Left lung (tissue), 10 donors: ENCODE results near the gene SNAP91. TPM values are rescaled to one million over a fixed set of nuclear protein-coding genes. Genes with fewer than 3 reads are reported as not detected.

ENCODE experiments used
- ATAC-seq: fragments of 200-7000 bp; cut with Tn5 transposase; one replicate; pipeline ENCODE4 v1.9.1; 2020; ENCODE audit warnings: moderate library complexity
- DNase-seq, 4 donors: peaks; one replicate each; pipeline ENCODE4 v3.0.0-alpha.2; 2013 to 2020
- H3K27ac ChIP-seq, 2 donors: fragments of 200-600 bp; sonication (generic) in 1 of 2; one replicate each; pipeline versions ENCODE4 v1.5.0 to v1.8.0; 2020 to 2021
- H3K27me3 ChIP-seq, 2 donors: fragments of 200-600 bp; sonication (generic) in 1 of 2; one replicate each; pipeline versions ENCODE4 v1.5.0 to v1.8.0; 2020 to 2021
- H3K36me3 ChIP-seq, 2 donors: fragments of 200-600 bp; sonication (generic) in 1 of 2; one replicate each; pipeline versions ENCODE4 v1.5.0 to v1.8.0; 2020 to 2021
- H3K4me1 ChIP-seq, 2 donors: fragments of 200-600 bp; one replicate each; pipeline ENCODE4 v1.8.0; 2021
- H3K4me3 ChIP-seq, 2 donors: fragments of 200-600 bp; sonication (generic) in 1 of 2; one replicate each; pipeline versions ENCODE4 v1.5.0 to v1.8.0; 2020 to 2021; ENCODE audit warnings: mild to moderate bottlenecking in 1 of 2
- H3K9me3 ChIP-seq, 2 donors: fragments of 200-600 bp; sonication (generic) in 1 of 2; one replicate each; pipeline versions ENCODE4 v1.5.0 to v1.8.0; 2020 to 2021
- intact Hi-C, 2 donors: fragments of 100-400 bp; cut with DNase I; formaldehyde crosslinking; loops; one replicate each; pipeline versions ENCODE4 v1.11.2 to v1.14.2; 2022
- polyA plus RNA-seq, 6 donors: library from polyadenylated mRNA; unstranded; fragments of 120-200 nt; gene quantifications; one replicate each; pipeline ENCODE4 v1.2.1, GENCODE V29; 2013; ENCODE audit not compliant: insufficient read length in 6 of 6
- total RNA-seq, 2 donors: library from RNA; stranded (reverse); fragmentation: NEBNext Ultra II Directional; extraction: Animal tissue kit (Norgen Biotek cat#: 25700); gene quantifications; one replicate each; pipeline ENCODE4 v1.2.1, GENCODE V29; 2021
- TF ChIP-seq, protein P1 (sequence below), 2 donors: fragments of 200-600 bp; sonication (generic) in 1 of 2; IDR thresholded peaks; one replicate each; pipeline versions ENCODE4 v1.5.0 to v1.8.0; 2021; ENCODE audit warnings: antibody characterized with exemption in 2 of 2
- donor health status: DM: no; HTN: yes; CAD: no.
- donor health status: DM: no; HTN: no; CAD: no.

The SNAP91 gene
- total and polyA plus RNA-seq, 8 donors, result 0.05 to 1.5 (median 0.97) TPM

DNA sequence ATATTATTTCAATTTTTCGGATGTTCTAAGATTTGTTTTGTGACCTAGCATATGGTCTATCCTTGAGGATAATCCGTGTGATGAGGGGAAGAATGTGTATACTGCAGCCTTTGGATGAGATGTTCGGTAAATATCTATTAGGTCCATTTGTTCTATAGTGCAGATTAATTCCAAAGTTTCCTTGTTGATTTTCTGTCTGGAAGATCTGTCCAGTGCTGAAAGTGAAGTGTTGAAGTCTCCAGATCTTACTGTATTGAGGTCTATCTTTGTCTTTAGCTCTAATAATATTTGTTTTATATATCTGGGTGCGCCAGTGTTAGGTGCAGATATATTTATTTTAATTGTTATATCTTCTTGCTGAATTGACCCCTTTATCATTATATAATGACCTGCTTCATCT lies 32.2 kb upstream of the SNAP91 start:
- H3K27ac ChIP-seq, result no peak overlapping the region
- H3K4me3 ChIP-seq, result no peak overlapping the region
- DNase-seq, result no peak
- H3K9me3 ChIP-seq, result no peaks in the 10 kb centered on the region
- intact Hi-C loops, result no loop called here
- H3K4me1 ChIP-seq, result no peaks in the 10 kb centered on the region
- TF ChIP-seq, protein P1, sequence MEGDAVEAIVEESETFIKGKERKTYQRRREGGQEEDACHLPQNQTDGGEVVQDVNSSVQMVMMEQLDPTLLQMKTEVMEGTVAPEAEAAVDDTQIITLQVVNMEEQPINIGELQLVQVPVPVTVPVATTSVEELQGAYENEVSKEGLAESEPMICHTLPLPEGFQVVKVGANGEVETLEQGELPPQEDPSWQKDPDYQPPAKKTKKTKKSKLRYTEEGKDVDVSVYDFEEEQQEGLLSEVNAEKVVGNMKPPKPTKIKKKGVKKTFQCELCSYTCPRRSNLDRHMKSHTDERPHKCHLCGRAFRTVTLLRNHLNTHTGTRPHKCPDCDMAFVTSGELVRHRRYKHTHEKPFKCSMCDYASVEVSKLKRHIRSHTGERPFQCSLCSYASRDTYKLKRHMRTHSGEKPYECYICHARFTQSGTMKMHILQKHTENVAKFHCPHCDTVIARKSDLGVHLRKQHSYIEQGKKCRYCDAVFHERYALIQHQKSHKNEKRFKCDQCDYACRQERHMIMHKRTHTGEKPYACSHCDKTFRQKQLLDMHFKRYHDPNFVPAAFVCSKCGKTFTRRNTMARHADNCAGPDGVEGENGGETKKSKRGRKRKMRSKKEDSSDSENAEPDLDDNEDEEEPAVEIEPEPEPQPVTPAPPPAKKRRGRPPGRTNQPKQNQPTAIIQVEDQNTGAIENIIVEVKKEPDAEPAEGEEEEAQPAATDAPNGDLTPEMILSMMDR (IDR thresholded peaks at IDR 0.05), result no peak
- ATAC-seq, result no peak
- no peaks in the 10 kb centered on the region for H3K36me3 ChIP-seq
- H3K27me3 ChIP-seq, result no peaks in the 10 kb centered on the region

DNA sequence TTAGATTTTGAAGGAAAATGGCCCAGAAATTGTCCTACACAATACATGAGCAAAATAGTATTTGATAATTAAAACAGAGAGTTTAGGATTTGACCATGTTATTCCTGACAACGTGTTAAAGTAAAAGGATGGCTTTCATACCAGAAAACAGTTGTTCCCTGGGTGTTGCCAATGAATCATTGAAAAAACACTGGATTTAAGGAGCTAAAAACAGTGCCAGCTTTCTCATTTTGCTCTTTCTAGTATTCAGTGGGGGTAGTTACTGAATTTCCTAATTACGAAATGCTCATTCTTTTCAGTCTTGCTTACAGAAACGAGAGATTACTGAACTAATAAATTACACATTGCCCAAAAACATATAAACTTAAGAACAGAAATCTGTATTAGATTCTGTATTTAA lies 26.6 kb upstream of the SNAP91 start:
- no peak for ATAC-seq

DNA sequence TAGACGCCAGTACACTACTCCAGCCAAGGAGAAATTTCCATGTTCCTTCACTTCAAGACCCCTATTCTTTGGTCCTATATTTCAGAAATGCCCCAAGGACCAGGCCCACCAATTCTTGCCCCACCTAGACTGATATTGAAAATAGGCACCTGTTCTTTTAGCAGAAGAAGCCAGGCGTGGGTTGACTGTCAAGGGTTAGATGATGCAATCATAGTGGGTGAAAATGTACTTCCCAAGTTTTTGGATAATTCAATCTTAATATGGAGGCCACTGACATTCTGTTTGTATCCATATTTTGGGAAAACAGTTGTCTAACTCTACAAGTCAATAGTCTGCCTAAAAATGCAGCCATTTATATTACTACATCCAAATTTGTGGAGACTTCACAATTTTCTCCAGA lies 21.0 kb upstream of the SNAP91 start:
- Histone ChIP-seq H3K36me3 (no peaks in the 10 kb centered on the region), H3K4me1 (no peaks in the 10 kb centered on the region), H3K4me3 (no peak overlapping the region), H3K27ac (no peak overlapping the region), H3K9me3 (no peaks in the 10 kb centered on the region), H3K27me3 (no peaks in the 10 kb centered on the region)
- ATAC-seq (no peak), DNase-seq (no peak)
- intact Hi-C loops, result no loop called here
- TF ChIP-seq, protein P1 (IDR thresholded peaks at IDR 0.05), result no peak

More for the DNA sequence above, 26.6 kb upstream of the SNAP91 start:
- Histone ChIP-seq H3K4me1 (no peaks in the 10 kb centered on the region), H3K4me3 (no peak overlapping the region), H3K9me3 (no peaks in the 10 kb centered on the region), H3K27ac (no peak overlapping the region), H3K36me3 (no peaks in the 10 kb centered on the region), H3K27me3 (no peaks in the 10 kb centered on the region)
- intact Hi-C loops, result no loop called here
- DNase-seq, result no peak
- TF ChIP-seq, protein P1 (IDR thresholded peaks at IDR 0.05), result no peak

DNA sequence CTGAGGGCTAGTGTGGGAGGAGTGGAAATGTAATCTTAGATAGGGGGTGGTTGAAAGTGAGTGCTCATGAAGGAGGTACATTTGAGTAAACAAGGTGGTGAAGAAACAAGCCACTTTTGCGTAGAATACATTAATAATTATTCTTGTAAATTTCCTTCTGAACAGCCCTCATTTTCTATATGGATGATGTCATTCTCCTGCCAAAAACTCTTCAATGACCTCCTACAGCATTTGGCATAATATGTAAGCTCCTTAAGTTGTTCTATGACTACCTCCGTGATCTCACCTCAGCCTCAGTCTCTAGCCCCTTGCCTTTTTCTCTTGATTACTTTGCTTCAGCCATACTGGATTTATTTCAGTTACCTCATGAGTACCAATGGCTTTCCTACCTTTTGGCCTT lies 14.0 kb upstream of the SNAP91 start:
- intact Hi-C loops, result no loop called here
- DNase-seq (no peak), ATAC-seq (no peak)
- Histone ChIP-seq H3K9me3 (no peaks in the 10 kb centered on the region), H3K36me3 (no peaks in the 10 kb centered on the region), H3K27me3 (no peaks in the 10 kb centered on the region), H3K4me1 (no peaks in the 10 kb centered on the region), H3K27ac (no peak overlapping the region), H3K4me3 (no peak overlapping the region)
- TF ChIP-seq, protein P1 (IDR thresholded peaks at IDR 0.05), result no peak

DNA sequence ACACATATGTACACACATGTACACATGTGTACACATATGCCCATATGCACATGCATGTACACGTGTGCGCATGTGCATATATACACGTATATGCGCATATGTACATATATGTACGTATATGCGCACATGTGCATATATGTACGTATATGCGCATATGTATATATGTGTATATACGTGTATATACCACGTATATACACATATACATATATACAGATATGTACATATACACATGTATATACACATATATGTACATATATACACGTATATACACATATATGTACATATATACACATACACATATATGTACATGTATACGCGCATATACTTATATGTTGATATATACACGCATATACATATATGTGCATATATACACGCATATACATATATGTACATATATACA lies 8.9 kb upstream of the SNAP91 start:
- Histone ChIP-seq H3K36me3 (no peaks in the 10 kb centered on the region), H3K9me3 (no peaks in the 10 kb centered on the region), H3K4me1 (no peaks in the 10 kb centered on the region), H3K27me3 (no peaks in the 10 kb centered on the region), H3K4me3 (no peak overlapping the region), H3K27ac (no peak overlapping the region)
- intact Hi-C loops, result no loop called here
- TF ChIP-seq, protein P1 (IDR thresholded peaks at IDR 0.05), result no peak
- no peak for DNase-seq
- no peak for ATAC-seq
